ENCODE data around the gene FPR1. TPM values are rescaled to one million over a fixed set of nuclear protein-coding genes. Genes with fewer than 3 reads are reported as not detected.

The FPR1 gene
- total and polyA plus RNA-seq, 4 donors = 0.77 to 37.1 (median 16.3) TPM

GRCh38 chr19:51715850-51716249 is 35.8 kb downstream of the FPR1 start:
- no peaks in the 10 kb centered on the region for H3K27me3 ChIP-seq (ENCODE audit: control insufficient read depth in 1 of 2, insufficient read depth in 2 of 2, low read length in 1 of 2)
- intact Hi-C loops (cut with DNase I) = no loop called here

GRCh38 chr19:51714848-51715247 is 36.8 kb downstream of the FPR1 start:
- no peaks in the 10 kb centered on the region for H3K36me3 ChIP-seq (ENCODE audit: control insufficient read depth in 1 of 2, insufficient read depth in 2 of 2, low read length in 1 of 2)
- no peak for ATAC-seq (ENCODE audit: low FRiP score)
- H3K27ac ChIP-seq (ENCODE audit: low read depth in 1 of 2, low read length in 2 of 2) = no peak overlapping the region
- intact Hi-C loops (cut with DNase I) = no loop called here
- H3K9me3 ChIP-seq (ENCODE audit: control insufficient read depth, low read length) = no peaks in the 10 kb centered on the region
- no peaks in the 10 kb centered on the region for H3K4me1 ChIP-seq (ENCODE audit: control insufficient read depth in 1 of 2, insufficient read depth in 2 of 2, low read length in 2 of 2)
- WGBS, 2 donors = 19 to 23% methylated on average over 3 of the region's 3 CpGs
- DNase-seq = no peak
- no peaks in the 10 kb centered on the region for H3K27me3 ChIP-seq (ENCODE audit: control insufficient read depth in 1 of 2, insufficient read depth in 2 of 2, low read length in 1 of 2)
- no peak overlapping the region for H3K4me3 ChIP-seq (ENCODE audit: low read length in 2 of 2)

More at GRCh38 chr19:51715850-51716249, 35.8 kb downstream of the FPR1 start:
- H3K36me3 ChIP-seq (ENCODE audit: control insufficient read depth in 1 of 2, insufficient read depth in 2 of 2, low read length in 1 of 2) = no peaks in the 10 kb centered on the region
- H3K9me3 ChIP-seq (ENCODE audit: control insufficient read depth, low read length) = no peaks in the 10 kb centered on the region
- 84 to 86% methylated on average over 3 of the region's 3 CpGs for WGBS, 2 donors
- no peak for ATAC-seq (ENCODE audit: low FRiP score)
- no peaks in the 10 kb centered on the region for H3K4me1 ChIP-seq (ENCODE audit: control insufficient read depth in 1 of 2, insufficient read depth in 2 of 2, low read length in 2 of 2)
- DNase-seq = no peak
- no peak overlapping the region for H3K4me3 ChIP-seq (ENCODE audit: low read length in 2 of 2)
- no peak overlapping the region for H3K27ac ChIP-seq (ENCODE audit: low read depth in 1 of 2, low read length in 2 of 2)

GRCh38 chr19:51713319-51714285 is 38.1 kb downstream of the FPR1 start:
- intact Hi-C loops (cut with DNase I) = no loop called here
- no peak for DNase-seq
- Histone ChIP-seq H3K9me3 (ENCODE audit: control insufficient read depth, low read length) (no peaks in the 10 kb centered on the region), H3K27me3 (ENCODE audit: control insufficient read depth in 1 of 2, insufficient read depth in 2 of 2, low read length in 1 of 2) (no peaks in the 10 kb centered on the region), H3K4me3 (ENCODE audit: low read length in 2 of 2) (no peak overlapping the region), H3K27ac (ENCODE audit: low read depth in 1 of 2, low read length in 2 of 2) (no peak overlapping the region), H3K4me1 (ENCODE audit: control insufficient read depth in 1 of 2, insufficient read depth in 2 of 2, low read length in 2 of 2) (no peaks in the 10 kb centered on the region), H3K36me3 (ENCODE audit: control insufficient read depth in 1 of 2, insufficient read depth in 2 of 2, low read length in 1 of 2) (no peaks in the 10 kb centered on the region)
- WGBS, 2 donors = 90% methylated on average over 74 of the region's 74 CpGs
- no peak for ATAC-seq (ENCODE audit: low FRiP score)

GRCh38 chr19:51712461-51713081 is 39.1 kb downstream of the FPR1 start:
- DNase-seq (no peak), ATAC-seq (ENCODE audit: low FRiP score) (no peak)
- Histone ChIP-seq H3K4me1 (ENCODE audit: control insufficient read depth in 1 of 2, insufficient read depth in 2 of 2, low read length in 2 of 2) (no peaks in the 10 kb centered on the region), H3K9me3 (ENCODE audit: control insufficient read depth, low read length) (no peaks in the 10 kb centered on the region), H3K4me3 (ENCODE audit: low read length in 2 of 2) (no peak overlapping the region), H3K27me3 (ENCODE audit: control insufficient read depth in 1 of 2, insufficient read depth in 2 of 2, low read length in 1 of 2) (no peaks in the 10 kb centered on the region), H3K36me3 (ENCODE audit: control insufficient read depth in 1 of 2, insufficient read depth in 2 of 2, low read length in 1 of 2) (no peaks in the 10 kb centered on the region), H3K27ac (ENCODE audit: low read depth in 1 of 2, low read length in 2 of 2) (no peak overlapping the region)
- 32 to 38% methylated on average over 9 of the region's 9 CpGs for WGBS, 2 donors
- intact Hi-C loops (cut with DNase I) = no loop called here

- Histone ChIP-seq H3K27me3 (ENCODE audit: control insufficient read depth in 1 of 2, insufficient read depth in 2 of 2, low read length in 1 of 2) (no peaks in the 10 kb centered on the region), H3K9me3 (ENCODE audit: control insufficient read depth, low read length) (no peaks in the 10 kb centered on the region), H3K4me1 (ENCODE audit: control insufficient read depth in 1 of 2, insufficient read depth in 2 of 2, low read length in 2 of 2) (no peaks in the 10 kb centered on the region), H3K36me3 (ENCODE audit: control insufficient read depth in 1 of 2, insufficient read depth in 2 of 2, low read length in 1 of 2) (no peaks in the 10 kb centered on the region), H3K4me3 (ENCODE audit: low read length in 2 of 2) (no peak overlapping the region), H3K27ac (ENCODE audit: low read depth in 1 of 2, low read length in 2 of 2) (no peak overlapping the region)
- ATAC-seq (ENCODE audit: low FRiP score) = no peak
- intact Hi-C loops (cut with DNase I) = no loop called here
- DNase-seq = no peak
- 84 to 85% methylated on average over 1 of the region's 1 CpG for WGBS, 2 donors
Observed at GRCh38 chr19:51711702-51712101, 40.0 kb downstream of the FPR1 start.

GRCh38 chr19:51710163-51710562 is 41.5 kb downstream of the FPR1 start:
- Histone ChIP-seq H3K36me3 (ENCODE audit: control insufficient read depth in 1 of 2, insufficient read depth in 2 of 2, low read length in 1 of 2) (no peaks in the 10 kb centered on the region), H3K9me3 (ENCODE audit: control insufficient read depth, low read length) (no peaks in the 10 kb centered on the region), H3K27ac (ENCODE audit: low read depth in 1 of 2, low read length in 2 of 2) (no peak overlapping the region), H3K4me3 (ENCODE audit: low read length in 2 of 2) (no peak overlapping the region), H3K27me3 (ENCODE audit: control insufficient read depth in 1 of 2, insufficient read depth in 2 of 2, low read length in 1 of 2) (no peaks in the 10 kb centered on the region), H3K4me1 (ENCODE audit: control insufficient read depth in 1 of 2, insufficient read depth in 2 of 2, low read length in 2 of 2) (no peaks in the 10 kb centered on the region)
- intact Hi-C loops (cut with DNase I) = no loop called here
- WGBS, 2 donors = 59 to 72% methylated on average over 2 of the region's 2 CpGs
- DNase-seq = no peak
- ATAC-seq (ENCODE audit: low FRiP score) = no peak

- ATAC-seq (ENCODE audit: low FRiP score) = no peak
- intact Hi-C loops (cut with DNase I) = no loop called here
- WGBS, 2 donors = 59 to 68% methylated on average over 6 of the region's 6 CpGs
- H3K27ac ChIP-seq (ENCODE audit: low read depth in 1 of 2, low read length in 2 of 2) = no peak overlapping the region
- DNase-seq = no peak
- no peaks in the 10 kb centered on the region for H3K4me1 ChIP-seq (ENCODE audit: control insufficient read depth in 1 of 2, insufficient read depth in 2 of 2, low read length in 2 of 2)
- H3K4me3 ChIP-seq (ENCODE audit: low read length in 2 of 2) = no peak overlapping the region
- no peaks in the 10 kb centered on the region for H3K27me3 ChIP-seq (ENCODE audit: control insufficient read depth in 1 of 2, insufficient read depth in 2 of 2, low read length in 1 of 2)
- no peaks in the 10 kb centered on the region for H3K9me3 ChIP-seq (ENCODE audit: control insufficient read depth, low read length)
- no peaks in the 10 kb centered on the region for H3K36me3 ChIP-seq (ENCODE audit: control insufficient read depth in 1 of 2, insufficient read depth in 2 of 2, low read length in 1 of 2)
Observed at GRCh38 chr19:51709575-51709974, 42.1 kb downstream of the FPR1 start.

- no peak for DNase-seq
- H3K4me1 ChIP-seq (ENCODE audit: control insufficient read depth in 1 of 2, insufficient read depth in 2 of 2, low read length in 2 of 2) = no peaks in the 10 kb centered on the region
- no peaks in the 10 kb centered on the region for H3K36me3 ChIP-seq (ENCODE audit: control insufficient read depth in 1 of 2, insufficient read depth in 2 of 2, low read length in 1 of 2)
- WGBS, 2 donors = 56 to 69% methylated on average over 4 of the region's 4 CpGs
- no peaks in the 10 kb centered on the region for H3K9me3 ChIP-seq (ENCODE audit: control insufficient read depth, low read length)
- intact Hi-C loops (cut with DNase I) = no loop called here
- H3K27me3 ChIP-seq (ENCODE audit: control insufficient read depth in 1 of 2, insufficient read depth in 2 of 2, low read length in 1 of 2) = no peaks in the 10 kb centered on the region
- no peak for ATAC-seq (ENCODE audit: low FRiP score)
- no peak overlapping the region for H3K27ac ChIP-seq (ENCODE audit: low read depth in 1 of 2, low read length in 2 of 2)
- no peak overlapping the region for H3K4me3 ChIP-seq (ENCODE audit: low read length in 2 of 2)
Observed at GRCh38 chr19:51708811-51709210, 42.9 kb downstream of the FPR1 start.

- WGBS, 2 donors = 95 to 98% methylated on average over 3 of the region's 3 CpGs
- Histone ChIP-seq H3K4me3 (ENCODE audit: low read length in 2 of 2) (no peak overlapping the region), H3K9me3 (ENCODE audit: control insufficient read depth, low read length) (no peaks in the 10 kb centered on the region), H3K27me3 (ENCODE audit: control insufficient read depth in 1 of 2, insufficient read depth in 2 of 2, low read length in 1 of 2) (no peaks in the 10 kb centered on the region), H3K4me1 (ENCODE audit: control insufficient read depth in 1 of 2, insufficient read depth in 2 of 2, low read length in 2 of 2) (no peaks in the 10 kb centered on the region), H3K27ac (ENCODE audit: low read depth in 1 of 2, low read length in 2 of 2) (no peak overlapping the region), H3K36me3 (ENCODE audit: control insufficient read depth in 1 of 2, insufficient read depth in 2 of 2, low read length in 1 of 2) (no peaks in the 10 kb centered on the region)
- intact Hi-C loops (cut with DNase I) = no loop called here
- no peak for DNase-seq
- no peak for ATAC-seq (ENCODE audit: low FRiP score)
Observed at GRCh38 chr19:51706885-51707284, 44.8 kb downstream of the FPR1 start.
